ENCODE data around the gene KCTD8.
"Not testable (repeated sequence)": the region's sequence is repeated elsewhere in the genome, so short reads cannot be mapped to it uniquely, and the experiment has no call there.

KCTD8 gene

GRCh38 chr4:44342800-44343199, 105.8 kb downstream of the KCTD8 start:
- no peak for DNase-seq (ENCODE audit: low read depth in 1 of 2, low spot score in 1 of 2)

GRCh38 chr4:44326741-44327140, 121.9 kb downstream of the KCTD8 start:
- no peak for DNase-seq (ENCODE audit: low read depth in 1 of 2, low spot score in 1 of 2)

GRCh38 chr4:44320833-44321232, 127.8 kb downstream of the KCTD8 start:
- DNase-seq (ENCODE audit: low read depth in 1 of 2, low spot score in 1 of 2), result no peak

- no peak for DNase-seq (ENCODE audit: low read depth in 1 of 2, low spot score in 1 of 2)
These were observed 129.5 kb downstream of the KCTD8 start for GRCh38 chr4:44319129-44319528.

- no peak for DNase-seq (ENCODE audit: low read depth in 1 of 2, low spot score in 1 of 2)
These were observed 134.9 kb downstream of the KCTD8 start for GRCh38 chr4:44313702-44314101.

- DNase-seq (ENCODE audit: low read depth in 1 of 2, low spot score in 1 of 2), result no peak
These were observed 161.1 kb downstream of the KCTD8 start for GRCh38 chr4:44287505-44287904.

GRCh38 chr4:44279469-44279868, 169.1 kb downstream of the KCTD8 start:
- no peak for DNase-seq (ENCODE audit: low read depth in 1 of 2, low spot score in 1 of 2)

- no peak for DNase-seq (ENCODE audit: low read depth in 1 of 2, low spot score in 1 of 2)
These were observed 169.5 kb downstream of the KCTD8 start for GRCh38 chr4:44279066-44279465.

GRCh38 chr4:44257461-44257860, 191.1 kb downstream of the KCTD8 start:
- DNase-seq (ENCODE audit: low read depth in 1 of 2, low spot score in 1 of 2), result no peak

- DNase-seq (ENCODE audit: low read depth in 1 of 2, low spot score in 1 of 2), result no peak
These were observed 192.2 kb downstream of the KCTD8 start for GRCh38 chr4:44256414-44256813.

GRCh38 chr4:44237643-44238042, 211.0 kb downstream of the KCTD8 start:
- no peak for DNase-seq (ENCODE audit: low read depth in 1 of 2, low spot score in 1 of 2)

GRCh38 chr4:44235897-44236296, 212.7 kb downstream of the KCTD8 start:
- DNase-seq (ENCODE audit: low read depth in 1 of 2, low spot score in 1 of 2), result no peak

GRCh38 chr4:44232262-44232661, 216.3 kb downstream of the KCTD8 start:
- no peak for DNase-seq (ENCODE audit: low read depth in 1 of 2, low spot score in 1 of 2)

GRCh38 chr4:44231006-44231405, 217.6 kb downstream of the KCTD8 start:
- no peak for DNase-seq (ENCODE audit: low read depth in 1 of 2, low spot score in 1 of 2)

- DNase-seq (ENCODE audit: low read depth in 1 of 2, low spot score in 1 of 2), result no peak
These were observed 220.3 kb downstream of the KCTD8 start for GRCh38 chr4:44228326-44228725.

- DNase-seq (ENCODE audit: low read depth in 1 of 2, low spot score in 1 of 2), result no peak
These were observed 227.2 kb downstream of the KCTD8 start for GRCh38 chr4:44221407-44221806.

GRCh38 chr4:44210750-44211149, 237.9 kb downstream of the KCTD8 start:
- DNase-seq (ENCODE audit: low read depth in 1 of 2, low spot score in 1 of 2), result no peak

GRCh38 chr4:44196796-44197195, 251.8 kb downstream of the KCTD8 start:
- no peak for DNase-seq (ENCODE audit: low read depth in 1 of 2, low spot score in 1 of 2)

- no peak for DNase-seq (ENCODE audit: low read depth in 1 of 2, low spot score in 1 of 2)
These were observed 254.2 kb downstream of the KCTD8 start for GRCh38 chr4:44194365-44194764.

- no peak for DNase-seq (ENCODE audit: low read depth in 1 of 2, low spot score in 1 of 2)
These were observed 261.8 kb downstream of the KCTD8 start for GRCh38 chr4:44186850-44187246.

- no peak for DNase-seq (ENCODE audit: low read depth in 1 of 2, low spot score in 1 of 2)
These were observed 262.3 kb downstream of the KCTD8 start for GRCh38 chr4:44186096-44186849.

- not testable (repeated sequence) for DNase-seq (ENCODE audit: low read depth in 1 of 2, low spot score in 1 of 2)
These were observed 266.9 kb downstream of the KCTD8 start for GRCh38 chr4:44181491-44182349.

Data from activated CD4-positive, alpha-beta T cell treated with anti-CD3 and anti-CD28 coated beads, Interleukin-2, amount 50 U/mL, for 24 hours (primary cell).